ENCODE data around the gene HDDC3. TPM values are rescaled to one million over a fixed set of nuclear protein-coding genes. Genes with fewer than 3 reads are reported as not detected.
A peak's percentile ranks its signal among the peaks of the same experiment; 100 is the strongest.

The HDDC3 gene
- total RNA-seq, 4 donors from 2014 or later: 5.1 to 7.9 (median 6.0) TPM

DNA sequence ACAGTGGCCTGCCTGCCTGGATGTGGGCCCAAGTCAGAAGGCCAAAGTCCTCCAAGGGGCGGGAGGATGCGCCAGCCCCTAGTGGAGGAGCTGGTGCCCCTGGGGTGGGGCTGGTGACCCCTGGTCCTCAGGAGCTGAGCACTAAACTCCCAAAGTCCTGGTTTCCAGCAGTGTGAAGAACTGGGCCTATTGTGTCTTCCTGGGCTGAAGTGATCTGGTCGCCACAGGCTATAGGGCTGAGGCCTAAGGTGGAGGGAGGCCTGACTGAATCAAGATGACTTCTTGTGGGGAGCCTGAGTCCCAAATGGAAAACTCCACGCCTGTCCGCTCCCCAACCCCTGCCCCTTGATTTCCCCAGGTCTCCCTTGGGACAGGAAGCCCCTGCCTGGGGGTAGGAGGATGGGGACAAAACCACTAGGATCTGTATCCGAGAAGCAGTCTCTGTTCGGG is 48.8 kb downstream of the HDDC3 start:
- Histone ChIP-seq H3K9me3 (no peaks in the 10 kb centered on the region), H3K36me3 (peaks cover 33 to 59% (median 54%) of the 10 kb centered on the region in 4 donors), H3K4me1 (peaks cover 32 to 50% (median 48%) of the 10 kb centered on the region in 4 donors), H3K27me3 (no peaks in the 10 kb centered on the region), H3K27ac (replicated peaks in 1 of 4) (peak overlapping the region; percentile 90 to 93 (median 92)), H3K4me3 (peak overlapping the region; percentile 59 to 71 (median 64))
- DNase-seq (ENCODE audit: extremely low spot score): no peak
- WGBS: 0% methylated on average over 2 of the region's 7 CpGs
- TF ChIP-seq POLR2AphosphoS5 (IDR thresholded peaks at IDR 0.05) (no peak), POLR2A (IDR thresholded peaks at IDR 0.05; ENCODE audit: low read depth) (no peak), EP300 (IDR thresholded peaks at IDR 0.05) (no peak)
- TF ChIP-seq, protein P1, sequence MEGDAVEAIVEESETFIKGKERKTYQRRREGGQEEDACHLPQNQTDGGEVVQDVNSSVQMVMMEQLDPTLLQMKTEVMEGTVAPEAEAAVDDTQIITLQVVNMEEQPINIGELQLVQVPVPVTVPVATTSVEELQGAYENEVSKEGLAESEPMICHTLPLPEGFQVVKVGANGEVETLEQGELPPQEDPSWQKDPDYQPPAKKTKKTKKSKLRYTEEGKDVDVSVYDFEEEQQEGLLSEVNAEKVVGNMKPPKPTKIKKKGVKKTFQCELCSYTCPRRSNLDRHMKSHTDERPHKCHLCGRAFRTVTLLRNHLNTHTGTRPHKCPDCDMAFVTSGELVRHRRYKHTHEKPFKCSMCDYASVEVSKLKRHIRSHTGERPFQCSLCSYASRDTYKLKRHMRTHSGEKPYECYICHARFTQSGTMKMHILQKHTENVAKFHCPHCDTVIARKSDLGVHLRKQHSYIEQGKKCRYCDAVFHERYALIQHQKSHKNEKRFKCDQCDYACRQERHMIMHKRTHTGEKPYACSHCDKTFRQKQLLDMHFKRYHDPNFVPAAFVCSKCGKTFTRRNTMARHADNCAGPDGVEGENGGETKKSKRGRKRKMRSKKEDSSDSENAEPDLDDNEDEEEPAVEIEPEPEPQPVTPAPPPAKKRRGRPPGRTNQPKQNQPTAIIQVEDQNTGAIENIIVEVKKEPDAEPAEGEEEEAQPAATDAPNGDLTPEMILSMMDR (IDR thresholded peaks at IDR 0.05): no peak
- intact Hi-C loops (cut with DNase I): no loop called here

DNA sequence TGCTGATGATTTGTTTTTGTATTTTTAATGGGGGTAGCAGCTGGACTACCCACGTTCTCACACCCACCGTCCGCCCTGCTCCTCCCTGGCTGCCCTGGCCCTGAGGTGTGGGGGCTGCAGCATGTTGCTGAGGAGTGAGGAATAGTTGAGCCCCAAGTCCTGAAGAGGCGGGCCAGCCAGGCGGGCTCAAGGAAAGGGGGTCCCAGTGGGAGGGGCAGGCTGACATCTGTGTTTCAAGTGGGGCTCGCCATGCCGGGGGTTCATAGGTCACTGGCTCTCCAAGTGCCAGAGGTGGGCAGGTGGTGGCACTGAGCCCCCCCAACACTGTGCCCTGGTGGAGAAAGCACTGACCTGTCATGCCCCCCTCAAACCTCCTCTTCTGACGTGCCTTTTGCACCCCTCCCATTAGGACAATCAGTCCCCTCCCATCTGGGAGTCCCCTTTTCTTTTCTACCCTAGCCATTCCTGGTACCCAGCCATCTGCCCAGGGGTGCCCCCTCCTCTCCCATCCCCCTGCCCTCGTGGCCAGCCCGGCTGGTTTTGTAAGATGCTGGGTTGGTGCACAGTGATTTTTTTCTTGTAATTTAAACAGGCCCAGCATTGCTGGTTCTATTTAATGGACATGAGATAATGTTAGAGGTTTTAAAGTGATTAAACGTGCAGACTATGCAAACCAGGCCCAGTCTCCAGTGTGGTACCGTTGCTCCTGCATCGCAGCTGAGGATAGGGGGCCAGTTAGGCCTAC is 49.4 kb downstream of the HDDC3 start:
- WGBS: 77% methylated on average over 9 of the region's 13 CpGs

DNA sequence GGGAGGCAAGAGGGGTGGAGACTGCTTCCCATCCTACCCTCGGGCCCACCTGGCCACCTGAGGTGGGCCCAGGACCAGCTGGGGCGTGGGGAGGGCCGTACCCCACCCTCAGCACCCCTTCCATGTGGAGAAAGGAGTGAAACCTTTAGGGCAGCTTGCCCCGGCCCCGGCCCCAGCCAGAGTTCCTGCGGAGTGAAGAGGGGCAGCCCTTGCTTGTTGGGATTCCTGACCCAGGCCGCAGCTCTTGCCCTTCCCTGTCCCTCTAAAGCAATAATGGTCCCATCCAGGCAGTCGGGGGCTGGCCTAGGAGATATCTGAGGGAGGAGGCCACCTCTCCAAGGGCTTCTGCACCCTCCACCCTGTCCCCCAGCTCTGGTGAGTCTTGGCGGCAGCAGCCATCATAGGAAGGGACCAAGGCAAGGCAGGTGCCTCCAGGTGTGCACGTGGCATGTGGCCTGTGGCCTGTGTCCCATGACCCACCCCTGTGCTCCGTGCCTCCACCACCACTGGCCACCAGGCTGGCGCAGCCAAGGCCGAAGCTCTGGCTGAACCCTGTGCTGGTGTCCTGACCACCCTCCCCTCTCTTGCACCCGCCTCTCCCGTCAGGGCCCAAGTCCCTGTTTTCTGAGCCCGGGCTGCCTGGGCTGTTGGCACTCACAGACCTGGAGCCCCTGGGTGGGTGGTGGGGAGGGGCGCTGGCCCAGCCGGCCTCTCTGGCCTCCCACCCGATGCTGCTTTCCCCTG is 50.2 kb downstream of the HDDC3 start:
- intact Hi-C loops (cut with DNase I): no loop called here
- no peaks in the 10 kb centered on the region for H3K9me3 ChIP-seq
- peaks cover 24 to 50% (median 48%) of the 10 kb centered on the region in 4 donors for H3K4me1 ChIP-seq
- TF ChIP-seq EP300 (IDR thresholded peaks at IDR 0.05) (no peak), POLR2AphosphoS5 (IDR thresholded peaks at IDR 0.05) (peak in 1 of 2 donors; percentile 33)
- WGBS: 85% methylated on average over 12 of the region's 19 CpGs
- no peak for DNase-seq (ENCODE audit: extremely low spot score)
- peaks cover 38 to 63% (median 61%) of the 10 kb centered on the region in 4 donors for H3K36me3 ChIP-seq
- H3K27ac ChIP-seq (replicated peaks in 1 of 4): peak overlapping the region in 1 of 4 donors; percentile 11
- no peak overlapping the region for H3K4me3 ChIP-seq
- no peaks in the 10 kb centered on the region for H3K27me3 ChIP-seq

More for the DNA sequence above, 49.4 kb downstream of the HDDC3 start:
- Histone ChIP-seq H3K4me1 (peaks cover 32 to 50% (median 48%) of the 10 kb centered on the region in 4 donors), H3K27me3 (no peaks in the 10 kb centered on the region), H3K4me3 (no peak overlapping the region), H3K27ac (replicated peaks in 1 of 4) (peak overlapping the region; percentile 90 to 93 (median 92)), H3K36me3 (peaks cover 35 to 63% (median 59%) of the 10 kb centered on the region in 4 donors), H3K9me3 (no peaks in the 10 kb centered on the region)
- DNase-seq (ENCODE audit: extremely low spot score): no peak
- intact Hi-C loops (cut with DNase I): no loop called here
- no peak for TF ChIP-seq POLR2A (IDR thresholded peaks at IDR 0.05; ENCODE audit: low read depth)
- TF ChIP-seq EP300 (IDR thresholded peaks at IDR 0.05): no peak
- TF ChIP-seq, protein P1 (IDR thresholded peaks at IDR 0.05): no peak
- TF ChIP-seq POLR2AphosphoS5 (IDR thresholded peaks at IDR 0.05): no peak

DNA sequence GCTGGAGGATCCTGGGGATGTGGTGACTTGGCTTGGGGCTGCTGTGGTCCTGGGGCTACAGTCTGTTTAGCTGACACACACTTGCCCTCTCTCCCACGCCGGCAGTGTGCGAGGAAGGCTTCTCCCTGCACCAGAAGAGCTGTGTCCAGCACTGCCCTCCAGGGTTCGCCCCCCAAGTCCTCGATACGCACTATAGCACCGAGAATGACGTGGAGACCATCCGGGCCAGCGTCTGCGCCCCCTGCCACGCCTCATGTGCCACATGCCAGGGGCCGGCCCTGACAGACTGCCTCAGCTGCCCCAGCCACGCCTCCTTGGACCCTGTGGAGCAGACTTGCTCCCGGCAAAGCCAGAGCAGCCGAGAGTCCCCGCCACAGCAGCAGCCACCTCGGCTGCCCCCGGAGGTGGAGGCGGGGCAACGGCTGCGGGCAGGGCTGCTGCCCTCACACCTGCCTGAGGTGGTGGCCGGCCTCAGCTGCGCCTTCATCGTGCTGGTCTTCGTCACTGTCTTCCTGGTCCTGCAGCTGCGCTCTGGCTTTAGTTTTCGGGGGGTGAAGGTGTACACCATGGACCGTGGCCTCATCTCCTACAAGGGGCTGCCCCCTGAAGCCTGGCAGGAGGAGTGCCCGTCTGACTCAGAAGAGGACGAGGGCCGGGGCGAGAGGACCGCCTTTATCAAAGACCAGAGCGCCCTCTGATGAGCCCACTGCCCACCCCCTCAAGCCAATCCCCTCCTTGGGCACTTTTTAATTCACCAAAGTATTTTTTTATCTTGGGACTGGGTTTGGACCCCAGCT is 51.0 kb downstream of the HDDC3 start:
- DNase-seq (ENCODE audit: extremely low spot score): no peak
- H3K27me3 ChIP-seq: no peaks in the 10 kb centered on the region
- no peak for TF ChIP-seq EP300 (IDR thresholded peaks at IDR 0.05)
- TF ChIP-seq, protein P1 (IDR thresholded peaks at IDR 0.05): no peak
- TF ChIP-seq POLR2A (IDR thresholded peaks at IDR 0.05; ENCODE audit: low read depth): no peak
- no peak for TF ChIP-seq POLR2AphosphoS5 (IDR thresholded peaks at IDR 0.05)
- intact Hi-C loops (cut with DNase I): no loop called here
- H3K9me3 ChIP-seq: no peaks in the 10 kb centered on the region
- peaks cover 42 to 64% (median 63%) of the 10 kb centered on the region in 4 donors for H3K36me3 ChIP-seq
- no peak overlapping the region for H3K4me3 ChIP-seq
- H3K4me1 ChIP-seq: peaks cover 17 to 42% (median 40%) of the 10 kb centered on the region in 4 donors
- WGBS: 86% methylated on average over 20 of the region's 35 CpGs
- H3K27ac ChIP-seq (replicated peaks in 1 of 4): no peak overlapping the region

Data from esophagus muscularis mucosa (tissue), 4 donors.